ENCODE data around the gene CHRNA4. TPM values are rescaled to one million over a fixed set of nuclear protein-coding genes. Genes with fewer than 3 reads are reported as not detected.

CHRNA4 gene
- total RNA-seq, 2 donors from 2014 or later = not detected

DNA sequence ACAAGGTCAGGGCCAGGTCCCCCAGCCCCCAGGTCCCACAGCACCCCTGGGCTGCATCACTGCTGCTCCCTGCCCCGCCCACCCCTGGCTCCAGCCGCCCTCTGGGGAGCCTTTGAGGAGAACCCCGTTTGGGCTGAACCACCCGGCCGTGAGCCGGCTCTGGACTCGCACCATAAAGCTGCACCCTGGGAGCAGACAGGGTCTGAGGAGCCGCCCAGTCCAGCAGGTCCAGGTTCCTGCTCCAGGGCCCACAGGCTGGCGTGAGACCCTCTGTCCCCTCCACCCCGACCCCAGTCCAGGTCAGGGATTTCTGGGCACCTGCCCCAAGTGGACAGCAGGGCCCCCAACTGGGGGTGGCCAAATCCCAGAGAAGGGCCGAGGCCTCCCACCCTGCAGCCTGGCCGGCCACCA, 8.3 kb downstream of the CHRNA4 start:
- DNase-seq = no peak
- peaks cover 0 to 3% of the 10 kb centered on the region in 2 donors for H3K27me3 ChIP-seq
- TF ChIP-seq POLR2A (IDR thresholded peaks at IDR 0.05) = no peak
- no peak for TF ChIP-seq CTCF (IDR thresholded peaks at IDR 0.05)
- peaks cover 5% of the 10 kb centered on the region for H3K4me1 ChIP-seq
- no peak overlapping the region for H3K4me3 ChIP-seq
- no peak for ATAC-seq
- H3K36me3 ChIP-seq (replicated peaks in 1 of 2; ENCODE audit: insufficient read depth in 1 of 2, low read depth in 2 of 2) = no peaks in the 10 kb centered on the region
- H3K9me3 ChIP-seq = no peaks in the 10 kb centered on the region
- H3K27ac ChIP-seq = no peak overlapping the region
- WGBS, 2 donors = 28 to 80% methylated on average over 1 to 10 of the region's 12 CpGs
- intact Hi-C loops (cut with DNase I) = no loop called here

DNA sequence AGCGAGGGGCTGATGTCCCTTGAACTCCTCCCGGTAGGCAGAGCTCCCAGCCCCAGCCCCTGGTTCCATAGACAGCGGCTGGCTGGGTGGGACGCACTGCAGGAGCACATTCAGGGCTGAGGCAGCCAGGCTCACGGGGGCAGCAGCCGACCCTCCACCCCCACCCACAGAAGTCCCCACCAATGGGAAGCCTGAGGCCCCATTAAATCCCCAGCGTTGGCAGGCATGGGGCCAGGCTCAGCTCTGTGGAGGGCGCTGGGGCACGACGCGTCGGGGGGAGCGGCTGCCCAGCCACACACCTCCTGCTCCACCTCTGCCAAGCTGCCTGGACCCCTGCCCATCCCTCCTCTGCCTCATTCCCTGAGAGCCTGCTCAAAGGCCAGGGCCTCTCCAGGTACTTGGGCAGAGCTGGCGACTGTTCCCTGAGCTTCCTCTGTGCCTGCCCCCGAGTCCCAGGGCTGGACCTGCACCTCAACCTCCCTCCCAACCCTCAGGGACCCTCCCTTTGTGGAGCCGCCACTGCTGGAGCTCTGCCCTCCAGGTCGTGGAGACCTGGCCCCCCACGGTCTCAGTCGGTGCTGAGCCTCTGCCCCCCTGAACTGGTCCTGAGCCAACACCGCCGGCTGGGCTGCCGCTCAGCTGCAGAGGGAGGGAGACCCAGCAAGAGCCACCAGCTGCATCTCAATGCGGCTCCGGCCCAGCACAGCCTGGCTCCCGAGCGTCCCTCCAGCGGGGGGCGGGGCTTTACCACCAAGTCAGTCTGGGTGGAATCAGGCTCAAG, 9.1 kb downstream of the CHRNA4 start:
- intact Hi-C loops (cut with DNase I) = no loop called here
- no peak overlapping the region for H3K27ac ChIP-seq
- no peak overlapping the region for H3K4me3 ChIP-seq
- no peaks in the 10 kb centered on the region for H3K4me1 ChIP-seq
- peaks cover 0 to 3% of the 10 kb centered on the region in 2 donors for H3K27me3 ChIP-seq
- ATAC-seq = no peak
- no peak for DNase-seq
- 32 to 92% methylated on average over 4 to 28 of the region's 28 CpGs for WGBS, 2 donors
- no peaks in the 10 kb centered on the region for H3K9me3 ChIP-seq
- no peaks in the 10 kb centered on the region for H3K36me3 ChIP-seq (replicated peaks in 1 of 2; ENCODE audit: insufficient read depth in 1 of 2, low read depth in 2 of 2)
- TF ChIP-seq POLR2A (IDR thresholded peaks at IDR 0.05) (no peak), CTCF (IDR thresholded peaks at IDR 0.05) (no peak)

- DNase-seq (no peak), ATAC-seq (no peak)
- peaks cover 0 to 3% of the 10 kb centered on the region in 2 donors for H3K27me3 ChIP-seq
- H3K4me1 ChIP-seq = no peaks in the 10 kb centered on the region
- 80 to 86% methylated on average over 1 to 12 of the region's 12 CpGs for WGBS, 2 donors
- no peak overlapping the region for H3K4me3 ChIP-seq
- no peaks in the 10 kb centered on the region for H3K9me3 ChIP-seq
- H3K27ac ChIP-seq = no peak overlapping the region
- TF ChIP-seq POLR2A (IDR thresholded peaks at IDR 0.05) = no peak
- no peak for TF ChIP-seq CTCF (IDR thresholded peaks at IDR 0.05)
- intact Hi-C loops (cut with DNase I) = no loop called here
- H3K36me3 ChIP-seq (replicated peaks in 1 of 2; ENCODE audit: insufficient read depth in 1 of 2, low read depth in 2 of 2) = no peaks in the 10 kb centered on the region
Measured at GRCh38 chr20:63351326-63351700, 9.8 kb downstream of the CHRNA4 start.

GRCh38 chr20:63350597-63351325, 10.4 kb downstream of the CHRNA4 start:
- intact Hi-C loops (cut with DNase I) = no loop called here
- no peak for DNase-seq
- WGBS, 2 donors = 80 to 83% methylated on average over 39 to 41 of the region's 46 CpGs

More at GRCh38 chr20:63350597-63351325, 10.4 kb downstream of the CHRNA4 start:
- no peak for TF ChIP-seq CTCF (IDR thresholded peaks at IDR 0.05)
- TF ChIP-seq POLR2A (IDR thresholded peaks at IDR 0.05) = no peak
- H3K4me1 ChIP-seq = no peaks in the 10 kb centered on the region
- no peak for ATAC-seq
- H3K36me3 ChIP-seq (replicated peaks in 1 of 2; ENCODE audit: insufficient read depth in 1 of 2, low read depth in 2 of 2) = no peaks in the 10 kb centered on the region
- H3K4me3 ChIP-seq = no peak overlapping the region
- no peaks in the 10 kb centered on the region for H3K9me3 ChIP-seq
- H3K27ac ChIP-seq = no peak overlapping the region
- peaks cover 0 to 3% of the 10 kb centered on the region in 2 donors for H3K27me3 ChIP-seq
